Central memory CD4-positive, alpha-beta T cell (primary cell): Measurements from ENCODE around the gene AP1G2.
"Not testable (repeated sequence)": the region's sequence is repeated elsewhere in the genome, so short reads cannot be mapped to it uniquely, and the experiment has no call there.

Experiments used
- DNase-seq: peaks from one replicate; pipeline ENCODE4 v3.0.0; 2022
- total RNA-seq, 3 experiments: gene quantifications; one replicate each; lab custom pipeline; 2026; lab: John Stamatoyannopoulos, UW

AP1G2 gene
- total RNA-seq, result 69.5 to 252 (median 220) reads per million in 3 experiments

- DNase-seq, result peak; percentile 83
Measured at GRCh38 chr14:23567186-23568020, at the start of gene AP1G2. Gene AP1G2 (minus strand): TSS chr14:23567791. CDS start chr14:23567314, 477 bp downstream.

- DNase-seq, result no peak
Measured at GRCh38 chr14:23615856-23616255, 48.3 kb upstream of the AP1G2 start.

GRCh38 chr14:23614395-23614828 lies 46.8 kb upstream of the AP1G2 start:
- no peak for DNase-seq

- DNase-seq, result no peak
Measured at GRCh38 chr14:23613242-23614070, 45.9 kb upstream of the AP1G2 start.

GRCh38 chr14:23612802-23613201 lies 45.2 kb upstream of the AP1G2 start:
- no peak for DNase-seq

- DNase-seq, result no peak
Measured at GRCh38 chr14:23612354-23612732, 44.8 kb upstream of the AP1G2 start.

GRCh38 chr14:23610815-23611289 lies 43.3 kb upstream of the AP1G2 start:
- no peak for DNase-seq

GRCh38 chr14:23610090-23610814 lies 42.7 kb upstream of the AP1G2 start:
- peak; percentile 27 for DNase-seq

GRCh38 chr14:23609411-23610089 lies 42.0 kb upstream of the AP1G2 start:
- not testable (repeated sequence) for DNase-seq

GRCh38 chr14:23609001-23609400 lies 41.4 kb upstream of the AP1G2 start:
- no peak for DNase-seq

- DNase-seq, result no peak
Measured at GRCh38 chr14:23608454-23608853, 40.9 kb upstream of the AP1G2 start.

- DNase-seq, result no peak
Measured at GRCh38 chr14:23605931-23606585, 38.5 kb upstream of the AP1G2 start.

GRCh38 chr14:23604675-23605170 lies 37.1 kb upstream of the AP1G2 start:
- no peak for DNase-seq

GRCh38 chr14:23604148-23604547 lies 36.6 kb upstream of the AP1G2 start:
- DNase-seq, result no peak

GRCh38 chr14:23603103-23603502 lies 35.5 kb upstream of the AP1G2 start:
- DNase-seq, result no peak

- DNase-seq, result no peak
Measured at GRCh38 chr14:23602181-23603095, 34.8 kb upstream of the AP1G2 start.

- no peak for DNase-seq
Measured at GRCh38 chr14:23601845-23602180, 34.2 kb upstream of the AP1G2 start.

GRCh38 chr14:23601424-23601823 lies 33.8 kb upstream of the AP1G2 start:
- DNase-seq, result no peak

GRCh38 chr14:23600806-23601205 lies 33.2 kb upstream of the AP1G2 start:
- DNase-seq, result no peak

- DNase-seq, result no peak
Measured at GRCh38 chr14:23600322-23600707, 32.7 kb upstream of the AP1G2 start.

- DNase-seq, result not testable (repeated sequence)
Measured at GRCh38 chr14:23594191-23594590, 26.6 kb upstream of the AP1G2 start.
